Central memory CD8-positive, alpha-beta T cell (primary cell): ENCODE data around the gene FRMPD4.

ENCODE experiments used
- ATAC-seq: fragments of 150-1000 bp; cut with Tn5 transposase; replicated peaks from 2 replicates; pipeline ENCODE4 v1.10.0; 2022; ENCODE audit warnings: mild to moderate bottlenecking, moderate FRiP score, moderate number of reproducible peaks; ENCODE audit not compliant: poor library complexity, severe bottlenecking; ENCODE audit errors: extremely low read depth
- DNase-seq, 2 donors: peaks; one replicate each; pipeline ENCODE4 v3.0.0; 2021; ENCODE audit warnings: low spot score in 2 of 2
- H3K27ac Mint-ChIP-seq: one replicate; pipeline ENCODE4 v1.8.0; 2022; ENCODE audit warnings: low read depth, mild to moderate bottlenecking, moderate library complexity, mixed read lengths
- H3K27me3 Mint-ChIP-seq: one replicate; pipeline ENCODE4 v1.8.0; 2022; ENCODE audit warnings: mixed read lengths
- H3K36me3 Mint-ChIP-seq: one replicate; pipeline ENCODE4 v1.8.0; 2022; ENCODE audit warnings: mild to moderate bottlenecking, moderate library complexity, mixed read lengths; ENCODE audit not compliant: insufficient read depth
- H3K4me1 Mint-ChIP-seq: one replicate; pipeline ENCODE4 v1.8.0; 2022; ENCODE audit warnings: mixed read lengths
- H3K4me3 Mint-ChIP-seq: one replicate; pipeline ENCODE4 v1.8.0; 2022; ENCODE audit warnings: mild to moderate bottlenecking, moderate library complexity, mixed read lengths
- H3K9me3 Mint-ChIP-seq: one replicate; pipeline ENCODE4 v1.8.0; 2022; ENCODE audit warnings: mixed read lengths

The FRMPD4 gene

GRCh38 chrX:12400218-12400617 is 261.9 kb downstream of the FRMPD4 start:
- Mint-ChIP-seq H3K4me3 (no peak overlapping the region), H3K27me3 (no peaks in the 10 kb centered on the region), H3K4me1 (no peaks in the 10 kb centered on the region), H3K9me3 (peaks cover 8% of the 10 kb centered on the region), H3K36me3 (no peaks in the 10 kb centered on the region), H3K27ac (no peak overlapping the region)
- DNase-seq: no peak
- no peak for ATAC-seq

DNA sequence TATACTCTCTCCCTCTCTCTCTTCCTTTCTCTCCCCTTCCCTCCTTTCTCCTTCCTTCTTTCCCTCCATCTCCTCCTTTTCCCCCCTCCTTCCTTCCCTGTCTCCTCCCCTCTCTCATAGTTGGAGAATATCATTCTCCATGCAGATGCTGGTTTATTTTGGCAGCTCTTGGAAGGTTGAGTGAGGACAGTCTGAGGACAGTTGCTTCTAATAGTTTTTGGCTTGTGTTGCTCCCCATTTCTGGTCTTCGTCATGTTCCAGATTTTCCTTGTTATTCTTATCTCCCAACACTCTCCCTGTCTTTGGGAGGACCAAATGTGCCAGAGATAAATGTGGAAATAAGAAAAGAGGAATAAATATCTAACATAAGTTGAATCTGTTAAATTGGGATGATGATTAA is 263.0 kb downstream of the FRMPD4 start:
- H3K9me3 Mint-ChIP-seq: peaks cover 8% of the 10 kb centered on the region
- H3K27me3 Mint-ChIP-seq: no peaks in the 10 kb centered on the region
- H3K4me1 Mint-ChIP-seq: no peaks in the 10 kb centered on the region
- no peaks in the 10 kb centered on the region for H3K36me3 Mint-ChIP-seq
- no peak for ATAC-seq
- no peak for DNase-seq
- H3K27ac Mint-ChIP-seq: no peak overlapping the region
- H3K4me3 Mint-ChIP-seq: no peak overlapping the region

DNA sequence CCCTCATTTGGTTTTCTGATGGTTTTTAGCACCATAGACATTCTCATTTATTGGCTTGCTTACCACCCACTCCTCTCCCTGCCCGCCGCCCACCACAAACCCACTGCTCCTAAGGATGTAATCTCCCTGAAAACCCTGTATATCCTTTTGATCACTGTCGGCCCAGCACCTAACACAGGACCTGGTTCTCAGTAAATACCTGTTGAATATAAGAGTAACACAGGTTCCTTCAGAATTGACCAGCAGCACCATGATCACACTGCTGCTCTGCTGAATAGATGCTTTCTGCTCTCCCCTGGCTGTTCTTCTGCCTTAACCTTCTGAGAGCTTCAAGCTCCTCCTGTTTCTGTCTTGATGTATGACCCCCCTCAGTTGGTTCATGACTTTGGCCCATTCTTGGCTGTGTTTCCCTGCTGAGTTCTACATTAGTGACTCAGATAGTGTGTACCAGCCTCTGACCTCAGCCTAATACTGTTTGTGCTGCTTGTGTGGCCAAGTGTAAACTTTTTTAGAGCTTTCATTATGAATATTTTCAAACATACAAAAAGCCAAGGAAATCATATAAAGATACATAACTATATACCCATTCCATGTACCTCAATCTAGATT is 265.3 kb downstream of the FRMPD4 start:
- Mint-ChIP-seq H3K9me3 (peaks cover 8% of the 10 kb centered on the region), H3K4me1 (no peaks in the 10 kb centered on the region), H3K27me3 (no peaks in the 10 kb centered on the region), H3K36me3 (no peaks in the 10 kb centered on the region), H3K27ac (no peak overlapping the region), H3K4me3 (no peak overlapping the region)
- no peak for DNase-seq
- ATAC-seq: no peak

GRCh38 chrX:12405306-12405705 is 267.0 kb downstream of the FRMPD4 start:
- H3K4me3 Mint-ChIP-seq: no peak overlapping the region
- H3K4me1 Mint-ChIP-seq: no peaks in the 10 kb centered on the region
- H3K27me3 Mint-ChIP-seq: no peaks in the 10 kb centered on the region
- no peaks in the 10 kb centered on the region for H3K36me3 Mint-ChIP-seq
- peaks cover 8% of the 10 kb centered on the region for H3K9me3 Mint-ChIP-seq
- DNase-seq (no peak), ATAC-seq (no peak)
- no peak overlapping the region for H3K27ac Mint-ChIP-seq

DNA sequence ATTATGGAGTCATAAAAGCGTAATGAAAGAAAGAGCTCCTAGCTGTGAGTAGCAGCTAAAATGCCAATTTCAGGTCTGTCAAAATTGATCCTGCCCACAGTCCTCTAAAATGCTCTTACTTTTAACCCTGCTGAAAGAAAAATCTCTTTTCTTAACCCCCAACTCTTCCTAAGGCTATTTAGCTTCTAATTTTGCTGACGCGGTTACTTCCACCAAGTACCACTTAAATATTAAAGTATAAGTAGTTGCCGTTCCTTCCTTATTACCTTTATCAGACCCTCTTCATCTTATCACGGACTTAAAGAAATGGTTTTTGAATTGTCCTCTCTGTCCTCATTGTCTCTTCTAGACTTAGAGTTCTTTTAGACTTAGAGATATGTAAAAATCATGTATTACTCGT is 272.2 kb downstream of the FRMPD4 start:
- H3K36me3 Mint-ChIP-seq: no peaks in the 10 kb centered on the region
- H3K4me1 Mint-ChIP-seq: no peaks in the 10 kb centered on the region
- ATAC-seq: no peak
- no peak overlapping the region for H3K4me3 Mint-ChIP-seq
- no peak for DNase-seq
- no peak overlapping the region for H3K27ac Mint-ChIP-seq
- no peaks in the 10 kb centered on the region for H3K27me3 Mint-ChIP-seq
- no peaks in the 10 kb centered on the region for H3K9me3 Mint-ChIP-seq

DNA sequence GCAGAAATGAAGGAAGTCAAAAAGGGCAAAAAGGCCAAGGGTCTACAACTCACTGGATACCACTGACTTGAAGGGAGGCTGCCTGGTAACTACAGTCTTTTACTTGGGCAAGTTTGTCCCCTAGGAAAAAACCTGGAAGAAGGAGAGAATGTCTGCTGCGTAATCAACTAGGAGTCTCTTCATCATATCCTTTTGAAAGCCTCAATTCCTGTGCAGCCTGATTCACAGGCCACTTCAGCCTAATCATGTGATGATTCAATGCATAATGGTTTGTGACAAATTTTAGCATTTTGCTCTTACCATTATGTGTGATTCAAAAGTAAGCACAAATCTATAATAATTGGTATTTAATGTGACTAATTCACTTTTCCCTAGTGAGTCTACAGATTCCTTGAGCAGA is 273.6 kb downstream of the FRMPD4 start:
- Mint-ChIP-seq H3K27me3 (no peaks in the 10 kb centered on the region), H3K9me3 (no peaks in the 10 kb centered on the region), H3K36me3 (no peaks in the 10 kb centered on the region), H3K4me1 (no peaks in the 10 kb centered on the region), H3K4me3 (no peak overlapping the region), H3K27ac (no peak overlapping the region)
- ATAC-seq: no peak
- no peak for DNase-seq

DNA sequence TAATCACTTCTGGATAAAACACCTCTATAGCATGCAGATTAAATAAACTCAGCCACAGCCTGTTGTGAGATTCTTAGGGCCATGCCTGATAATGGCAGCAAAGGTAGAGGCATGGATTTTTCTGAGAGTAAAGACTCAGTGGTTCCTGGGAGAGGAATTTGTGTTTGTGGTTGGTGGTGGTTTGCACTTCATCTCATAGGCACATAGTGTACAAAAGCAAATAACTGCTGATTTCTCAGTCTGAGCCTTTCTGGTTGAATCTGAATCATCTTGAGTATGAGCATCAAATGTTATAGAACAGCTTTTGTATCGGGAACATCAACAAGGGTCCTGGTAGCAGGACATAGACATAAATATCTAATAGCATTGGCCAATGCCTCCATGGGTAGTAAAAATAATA is 274.3 kb downstream of the FRMPD4 start:
- no peaks in the 10 kb centered on the region for H3K4me1 Mint-ChIP-seq
- no peaks in the 10 kb centered on the region for H3K9me3 Mint-ChIP-seq
- no peak overlapping the region for H3K4me3 Mint-ChIP-seq
- no peak overlapping the region for H3K27ac Mint-ChIP-seq
- DNase-seq (no peak), ATAC-seq (no peak)
- no peaks in the 10 kb centered on the region for H3K36me3 Mint-ChIP-seq
- H3K27me3 Mint-ChIP-seq: no peaks in the 10 kb centered on the region

- H3K4me1 Mint-ChIP-seq: no peaks in the 10 kb centered on the region
- peaks cover 10% of the 10 kb centered on the region for H3K9me3 Mint-ChIP-seq
- no peaks in the 10 kb centered on the region for H3K27me3 Mint-ChIP-seq
- DNase-seq: no peak
- no peak overlapping the region for H3K27ac Mint-ChIP-seq
- no peak for ATAC-seq
- H3K4me3 Mint-ChIP-seq: no peak overlapping the region
- no peaks in the 10 kb centered on the region for H3K36me3 Mint-ChIP-seq
Observed at GRCh38 chrX:12419591-12419990, 281.3 kb downstream of the FRMPD4 start.

GRCh38 chrX:12421918-12422317 is 283.6 kb downstream of the FRMPD4 start:
- Mint-ChIP-seq H3K27me3 (no peaks in the 10 kb centered on the region), H3K9me3 (peaks cover 10% of the 10 kb centered on the region), H3K36me3 (no peaks in the 10 kb centered on the region), H3K27ac (no peak overlapping the region), H3K4me3 (no peak overlapping the region), H3K4me1 (no peaks in the 10 kb centered on the region)
- no peak for ATAC-seq
- DNase-seq: no peak

- no peaks in the 10 kb centered on the region for H3K4me1 Mint-ChIP-seq
- no peak for ATAC-seq
Observed at GRCh38 chrX:12423346-12423745, 285.1 kb downstream of the FRMPD4 start.

GRCh38 chrX:12425496-12425895 is 287.2 kb downstream of the FRMPD4 start:
- H3K4me1 Mint-ChIP-seq: no peaks in the 10 kb centered on the region
- DNase-seq: no peak
- no peaks in the 10 kb centered on the region for H3K36me3 Mint-ChIP-seq
- H3K27me3 Mint-ChIP-seq: no peaks in the 10 kb centered on the region
- H3K4me3 Mint-ChIP-seq: no peak overlapping the region
- H3K27ac Mint-ChIP-seq: no peak overlapping the region
- peaks cover 2% of the 10 kb centered on the region for H3K9me3 Mint-ChIP-seq
- no peak for ATAC-seq

More at GRCh38 chrX:12423346-12423745, 285.1 kb downstream of the FRMPD4 start:
- no peak overlapping the region for H3K4me3 Mint-ChIP-seq
- H3K36me3 Mint-ChIP-seq: no peaks in the 10 kb centered on the region
- H3K27me3 Mint-ChIP-seq: no peaks in the 10 kb centered on the region
- no peak for DNase-seq
- peaks cover 10% of the 10 kb centered on the region for H3K9me3 Mint-ChIP-seq
- H3K27ac Mint-ChIP-seq: no peak overlapping the region

- Mint-ChIP-seq H3K27ac (no peak overlapping the region), H3K9me3 (no peaks in the 10 kb centered on the region), H3K4me1 (no peaks in the 10 kb centered on the region), H3K36me3 (no peaks in the 10 kb centered on the region), H3K4me3 (no peak overlapping the region), H3K27me3 (no peaks in the 10 kb centered on the region)
- DNase-seq (no peak), ATAC-seq (no peak)
Observed at GRCh38 chrX:12426420-12426819, 288.1 kb downstream of the FRMPD4 start.

GRCh38 chrX:12434493-12434892 is 296.2 kb downstream of the FRMPD4 start:
- ATAC-seq (no peak), DNase-seq (no peak)
- no peaks in the 10 kb centered on the region for H3K9me3 Mint-ChIP-seq
- H3K27ac Mint-ChIP-seq: no peak overlapping the region
- no peak overlapping the region for H3K4me3 Mint-ChIP-seq
- no peaks in the 10 kb centered on the region for H3K4me1 Mint-ChIP-seq
- no peaks in the 10 kb centered on the region for H3K36me3 Mint-ChIP-seq
- H3K27me3 Mint-ChIP-seq: no peaks in the 10 kb centered on the region

DNA sequence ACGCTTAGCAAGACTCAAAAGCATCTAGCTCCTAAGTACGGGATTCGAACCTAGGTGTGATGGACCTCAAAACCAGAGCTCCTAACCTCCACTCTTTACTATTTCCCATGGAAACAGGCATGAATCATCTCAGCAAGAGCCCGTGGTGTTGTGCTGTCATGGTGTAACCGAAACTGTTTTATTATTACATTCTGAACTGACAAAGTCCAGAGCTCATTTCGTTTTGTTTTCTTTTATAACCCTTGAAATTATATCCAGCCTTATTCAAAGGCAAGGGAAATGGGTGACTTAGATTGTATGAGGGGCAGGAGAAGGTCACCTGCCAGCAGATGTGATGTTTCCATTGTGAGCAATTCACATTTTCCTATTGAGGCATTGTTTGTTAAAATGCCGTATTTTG is 301.1 kb downstream of the FRMPD4 start:
- no peak for ATAC-seq
- no peaks in the 10 kb centered on the region for H3K36me3 Mint-ChIP-seq
- H3K27me3 Mint-ChIP-seq: no peaks in the 10 kb centered on the region
- H3K4me1 Mint-ChIP-seq: no peaks in the 10 kb centered on the region
- no peak for DNase-seq
- H3K27ac Mint-ChIP-seq: no peak overlapping the region
- H3K9me3 Mint-ChIP-seq: no peaks in the 10 kb centered on the region
- H3K4me3 Mint-ChIP-seq: no peak overlapping the region
